ENCODE results near the gene PIP4P1.

PIP4P1 gene

DNA sequence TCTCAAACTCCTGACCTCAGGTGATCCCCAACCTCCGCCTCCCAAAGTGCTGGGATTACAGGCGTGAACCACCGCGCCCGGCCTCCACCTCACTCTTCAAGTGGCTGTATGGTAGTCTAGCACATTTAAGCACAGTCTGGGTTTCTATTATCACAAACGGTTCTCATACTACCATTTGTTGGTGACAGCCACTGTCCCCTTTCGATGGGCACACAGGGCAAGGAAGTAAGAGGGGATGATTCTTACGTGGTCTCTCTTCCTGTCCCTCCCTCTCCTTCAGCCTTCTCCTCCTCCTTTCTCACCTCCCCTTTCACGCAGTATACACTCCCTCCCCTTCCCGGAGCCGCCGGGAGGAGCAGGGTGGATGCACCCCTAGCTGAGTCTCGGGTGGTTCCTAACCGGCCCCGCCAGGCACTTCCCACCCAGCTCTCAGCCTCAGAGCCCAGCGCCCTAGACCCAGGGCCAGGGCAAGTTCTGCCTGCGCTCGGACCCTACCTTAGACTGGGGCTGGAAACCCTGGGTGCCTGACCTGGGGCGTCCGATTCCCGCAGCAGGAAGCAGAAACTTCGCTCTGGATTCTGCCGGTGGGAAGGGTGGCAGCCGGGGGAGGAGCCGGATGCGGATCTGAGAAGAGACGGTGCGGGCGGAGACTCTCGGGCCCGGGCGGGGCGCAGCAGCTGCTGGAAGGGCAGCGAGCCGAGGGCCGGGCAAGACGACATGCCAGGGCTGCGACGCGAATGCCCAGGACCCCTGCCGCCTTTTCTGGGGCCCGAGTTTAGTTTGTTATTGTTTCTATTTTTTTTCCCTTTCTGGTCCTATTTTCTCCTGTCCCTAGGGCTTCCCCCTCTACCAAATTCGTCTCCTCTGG lies 48.1 kb downstream of the PIP4P1 start, which contains the start of gene TEP1:
Gene TEP1 (minus strand): TSS at position 626 of the 868 bp plus-strand sequence. CDS start 5,062 bp downstream, outside the sequence.
- peak; percentile 86 for FAIRE-seq
- TF ChIP-seq POLR2AphosphoS5 (IDR thresholded peaks at IDR 0.05; ENCODE audit: low read depth, low read length) (no peak), POLR2A (IDR thresholded peaks at IDR 0.05; ENCODE audit: low read depth, low read length) (peak; percentile 78), TAF1 (IDR thresholded peaks at IDR 0.05; ENCODE audit: borderline replicate concordance, low read depth, low read length) (peak; percentile 26; the same call in 1 of the 2 replicates)
- DNase-seq (ENCODE audit: insufficient read length) = peak; percentile 59

DNA sequence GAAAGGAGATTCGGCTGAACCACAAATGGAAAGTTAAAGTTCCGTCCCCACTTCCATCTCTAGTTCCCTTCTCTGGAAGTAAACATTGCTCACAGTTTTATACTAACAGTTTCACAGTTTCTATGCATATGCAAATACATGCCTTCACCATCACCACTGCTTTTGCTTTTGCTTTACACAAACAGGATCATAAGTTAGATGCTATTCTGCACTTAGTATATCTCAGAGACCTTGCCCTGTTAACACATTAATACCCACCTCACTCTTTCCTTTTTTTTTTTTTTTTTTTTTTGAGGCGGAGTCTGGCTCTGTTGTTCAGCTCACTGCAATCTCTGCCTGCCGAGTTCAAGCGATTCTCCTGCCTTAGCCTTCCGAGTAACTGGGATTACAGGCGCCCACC lies 48.8 kb downstream of the PIP4P1 start:
- FAIRE-seq = peak; percentile 24
- DNase-seq (ENCODE audit: insufficient read length) = no peak
- TF ChIP-seq POLR2A (IDR thresholded peaks at IDR 0.05; ENCODE audit: low read depth, low read length) (no peak), TAF1 (IDR thresholded peaks at IDR 0.05; ENCODE audit: borderline replicate concordance, low read depth, low read length) (no peak), POLR2AphosphoS5 (IDR thresholded peaks at IDR 0.05; ENCODE audit: low read depth, low read length) (no peak)

DNA sequence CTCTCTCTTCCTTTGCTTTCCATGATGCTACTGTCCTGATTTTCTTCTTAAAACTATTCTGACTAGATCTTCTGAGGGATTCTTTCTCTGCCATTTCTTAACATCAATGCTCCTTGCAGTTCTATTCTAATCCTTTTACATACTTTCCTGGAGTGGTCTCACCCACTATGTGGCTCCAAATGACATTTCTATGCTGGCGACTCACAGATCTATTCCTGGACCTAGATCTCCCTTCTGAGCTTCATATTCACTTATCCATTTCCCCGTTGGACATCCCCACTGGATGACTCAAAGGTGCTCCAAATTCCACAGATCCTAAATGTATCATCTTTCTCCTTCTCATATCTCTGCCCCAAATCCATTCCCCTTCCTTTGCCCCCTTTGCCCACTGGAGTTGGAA lies 52.0 kb downstream of the PIP4P1 start:
- TF ChIP-seq POLR2A (IDR thresholded peaks at IDR 0.05; ENCODE audit: low read depth, low read length) (no peak), POLR2AphosphoS5 (IDR thresholded peaks at IDR 0.05; ENCODE audit: low read depth, low read length) (no peak), TAF1 (IDR thresholded peaks at IDR 0.05; ENCODE audit: borderline replicate concordance, low read depth, low read length) (no peak)
- no peak for DNase-seq (ENCODE audit: insufficient read length)
- FAIRE-seq = no peak

All from GM12892 (cell line).